Prostate gland (tissue), 2 donors: Measurements from ENCODE around the gene RTN4R. TPM values are rescaled to one million over a fixed set of nuclear protein-coding genes. Genes with fewer than 3 reads are reported as not detected.

Source experiments
- DNase-seq: peaks from one replicate; pipeline ENCODE4 v3.0.0-alpha.2; 2019; ENCODE audit warnings: low spot score
- H3K27ac ChIP-seq, 2 donors: fragments of 200-600 bp; sonication (generic); 2 replicates each; pipeline ENCODE4 v1.5.1; 2017 to 2019
- H3K27me3 ChIP-seq: fragments of 200-600 bp; sonication (generic); replicated peaks from 2 replicates; pipeline ENCODE4 v1.5.1; 2019; ENCODE audit not compliant: insufficient read depth
- H3K36me3 ChIP-seq, 2 donors: fragments of 200-600 bp; sonication (generic); 1 replicate in 1 of 2; 2 replicates in 1 of 2; pipeline versions ENCODE4 v1.5.1 to v1.8.1; 2017 to 2019
- H3K4me1 ChIP-seq: fragments of 200-600 bp; sonication (generic); replicated peaks from 2 replicates; pipeline ENCODE4 v1.5.1; 2019
- H3K4me3 ChIP-seq, 2 donors: fragments of 200-600 bp; sonication (generic); 2 replicates each; pipeline ENCODE4 v1.5.1; 2017 to 2019
- H3K9me3 ChIP-seq: fragments of 200-600 bp; sonication (generic); 2 replicates; pipeline ENCODE4 v1.5.1; 2017
- POLR2A ChIP-seq: fragments of 450-650 bp; IDR thresholded peaks from one replicate; pipeline ENCODE4 v1.6.1; 2016; ENCODE audit warnings: antibody characterized with exemption, mild to moderate bottlenecking
- POLR2AphosphoS5 ChIP-seq: sonication (generic); formaldehyde crosslinking; IDR thresholded peaks from one replicate; pipeline ENCODE4 v1.6.1; 2017; ENCODE audit warnings: antibody characterized with exemption
- WGBS: methylation state at CpG from one replicate; pipeline ENCODE4 v1.1.5; 2018; 5-methylcytosine and 5-hydroxymethylcytosine counted together
- intact Hi-C: fragments of 100-400 bp; cut with DNase I; formaldehyde crosslinking; loops from one replicate; pipeline ENCODE4 v1.14.2; 2022
- total RNA-seq, 2 donors: library from RNA; depleted of rRNA; stranded (reverse); fragments of >200 nt; gene quantifications; one replicate each; pipeline ENCODE4 v1.1.0, GENCODE V29; 2016
- TF ChIP-seq, protein P1 (sequence below), 4 experiments: fragments of 200-600 bp in 2 of 4; fragments of 450-650 bp in 2 of 4; sonication (generic) in 2 of 4; IDR thresholded peaks; 1 replicate in 3 of 4; 2 replicates in 1 of 4; pipeline ENCODE4 v1.5.1; 2016 to 2019; ENCODE audit warnings: antibody characterized with exemption in 4 of 4, mild to moderate bottlenecking in 2 of 4, moderate library complexity in 2 of 4

RTN4R gene
- total RNA-seq, 2 donors from 2014 or later = 4.4 to 6.0 TPM

DNA sequence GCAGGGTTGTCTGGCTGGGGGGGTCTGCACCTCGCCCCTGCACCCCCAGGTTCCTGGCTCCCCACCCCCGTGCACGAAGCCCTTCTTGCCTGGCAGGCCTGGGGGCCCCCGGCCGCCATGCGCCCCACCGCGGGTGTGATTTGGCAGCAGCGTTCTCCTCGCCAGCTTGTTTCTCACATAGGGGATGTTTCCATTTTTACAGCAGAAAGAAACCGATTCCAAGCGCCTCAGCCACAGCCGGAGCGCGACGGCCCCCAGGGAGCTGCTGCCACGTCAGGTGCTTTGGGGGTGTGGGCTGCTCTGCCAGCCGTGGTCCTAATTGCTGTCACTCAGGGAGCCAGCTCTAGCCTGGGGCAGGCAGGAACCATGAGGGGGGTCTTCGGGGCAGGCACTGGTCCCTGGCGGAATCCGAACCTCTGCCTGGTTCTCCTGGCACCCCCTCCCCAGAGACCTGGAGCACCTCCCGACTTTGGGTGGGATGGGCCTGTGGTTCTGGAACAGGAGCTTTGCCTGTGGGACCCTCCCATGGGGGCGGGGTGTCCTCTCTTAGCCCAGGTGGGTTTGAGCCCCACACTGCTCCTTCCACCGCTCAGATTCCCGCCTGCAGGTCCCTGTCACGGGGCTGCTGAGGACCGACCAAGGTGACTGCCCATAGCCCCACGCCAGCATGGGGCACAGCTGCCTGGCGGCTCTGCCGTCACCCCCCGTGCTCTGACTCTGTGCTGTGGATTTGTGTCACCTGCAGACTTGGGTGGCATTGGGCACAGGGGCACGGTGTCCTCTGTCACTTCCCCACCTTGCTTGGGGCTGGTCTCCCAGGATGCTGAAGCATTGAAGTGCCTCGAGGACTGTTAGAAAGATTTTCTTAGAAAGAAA is 54.0 kb downstream of the RTN4R start:
- intact Hi-C loops = no loop called here
- H3K4me1 ChIP-seq = no peaks in the 10 kb centered on the region
- no peaks in the 10 kb centered on the region for H3K9me3 ChIP-seq
- H3K4me3 ChIP-seq = no peak overlapping the region
- no peaks in the 10 kb centered on the region for H3K27me3 ChIP-seq
- TF ChIP-seq POLR2AphosphoS5 (no peak), POLR2A (no peak)
- TF ChIP-seq, protein P1, sequence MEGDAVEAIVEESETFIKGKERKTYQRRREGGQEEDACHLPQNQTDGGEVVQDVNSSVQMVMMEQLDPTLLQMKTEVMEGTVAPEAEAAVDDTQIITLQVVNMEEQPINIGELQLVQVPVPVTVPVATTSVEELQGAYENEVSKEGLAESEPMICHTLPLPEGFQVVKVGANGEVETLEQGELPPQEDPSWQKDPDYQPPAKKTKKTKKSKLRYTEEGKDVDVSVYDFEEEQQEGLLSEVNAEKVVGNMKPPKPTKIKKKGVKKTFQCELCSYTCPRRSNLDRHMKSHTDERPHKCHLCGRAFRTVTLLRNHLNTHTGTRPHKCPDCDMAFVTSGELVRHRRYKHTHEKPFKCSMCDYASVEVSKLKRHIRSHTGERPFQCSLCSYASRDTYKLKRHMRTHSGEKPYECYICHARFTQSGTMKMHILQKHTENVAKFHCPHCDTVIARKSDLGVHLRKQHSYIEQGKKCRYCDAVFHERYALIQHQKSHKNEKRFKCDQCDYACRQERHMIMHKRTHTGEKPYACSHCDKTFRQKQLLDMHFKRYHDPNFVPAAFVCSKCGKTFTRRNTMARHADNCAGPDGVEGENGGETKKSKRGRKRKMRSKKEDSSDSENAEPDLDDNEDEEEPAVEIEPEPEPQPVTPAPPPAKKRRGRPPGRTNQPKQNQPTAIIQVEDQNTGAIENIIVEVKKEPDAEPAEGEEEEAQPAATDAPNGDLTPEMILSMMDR (IDR thresholded peaks at IDR 0.05) = no peak
- no peaks in the 10 kb centered on the region for H3K36me3 ChIP-seq
- WGBS = 78% methylated on average over 33 of the region's 33 CpGs
- H3K27ac ChIP-seq = no peak overlapping the region
- no peak for DNase-seq

DNA sequence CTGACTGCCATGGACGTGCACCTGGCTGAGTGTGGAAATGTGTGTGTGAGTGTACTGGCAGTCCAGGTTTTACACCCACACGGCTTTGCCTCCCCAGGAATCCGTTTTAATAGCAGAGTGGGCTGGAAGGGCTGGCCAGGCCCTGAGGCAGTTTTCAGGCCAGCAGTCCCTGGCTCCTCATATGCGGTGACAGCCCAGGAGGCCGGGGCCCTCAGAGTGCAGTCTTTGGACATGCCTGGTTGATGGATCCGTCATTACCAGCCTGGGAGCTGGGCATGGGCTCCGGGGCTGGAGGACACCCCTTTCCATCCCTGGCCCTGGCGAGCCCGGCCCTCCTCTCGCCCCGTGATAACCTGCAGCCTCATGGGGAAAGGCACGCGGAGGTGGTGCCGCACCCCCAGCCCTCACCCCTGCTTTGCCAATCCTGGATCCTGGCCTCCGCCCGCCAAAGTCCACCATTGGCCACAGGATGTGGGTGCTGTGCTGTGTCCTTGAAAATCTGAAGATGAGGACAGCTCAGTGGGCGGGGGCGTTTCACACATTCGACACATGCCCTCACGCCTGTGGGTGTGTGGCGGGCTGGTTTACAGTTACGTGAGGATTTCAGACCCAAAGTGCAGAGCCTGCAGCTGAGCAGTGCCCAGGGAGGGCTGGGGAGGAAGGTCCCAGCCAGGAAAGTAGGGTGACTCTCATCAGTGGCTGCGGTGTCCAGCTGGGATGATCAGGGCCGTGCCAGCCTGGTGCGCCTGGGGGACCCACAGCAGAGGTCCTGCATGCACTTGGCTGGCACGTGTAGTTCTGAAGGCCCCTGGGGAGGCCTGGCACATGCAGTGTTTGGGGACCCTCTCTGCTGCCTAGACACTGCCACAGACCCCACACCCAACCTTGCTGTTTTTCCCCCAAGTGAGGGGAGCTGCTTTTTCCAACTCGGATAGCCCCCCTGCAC is 55.1 kb downstream of the RTN4R start:
- Histone ChIP-seq H3K9me3 (no peaks in the 10 kb centered on the region), H3K36me3 (no peaks in the 10 kb centered on the region), H3K27ac (no peak overlapping the region), H3K4me3 (no peak overlapping the region), H3K27me3 (no peaks in the 10 kb centered on the region), H3K4me1 (no peaks in the 10 kb centered on the region)
- DNase-seq = no peak
- WGBS = 82% methylated on average over 22 of the region's 27 CpGs
- TF ChIP-seq, protein P1 (IDR thresholded peaks at IDR 0.05) = no peak
- TF ChIP-seq POLR2A (no peak), POLR2AphosphoS5 (no peak)
- intact Hi-C loops = no loop called here

DNA sequence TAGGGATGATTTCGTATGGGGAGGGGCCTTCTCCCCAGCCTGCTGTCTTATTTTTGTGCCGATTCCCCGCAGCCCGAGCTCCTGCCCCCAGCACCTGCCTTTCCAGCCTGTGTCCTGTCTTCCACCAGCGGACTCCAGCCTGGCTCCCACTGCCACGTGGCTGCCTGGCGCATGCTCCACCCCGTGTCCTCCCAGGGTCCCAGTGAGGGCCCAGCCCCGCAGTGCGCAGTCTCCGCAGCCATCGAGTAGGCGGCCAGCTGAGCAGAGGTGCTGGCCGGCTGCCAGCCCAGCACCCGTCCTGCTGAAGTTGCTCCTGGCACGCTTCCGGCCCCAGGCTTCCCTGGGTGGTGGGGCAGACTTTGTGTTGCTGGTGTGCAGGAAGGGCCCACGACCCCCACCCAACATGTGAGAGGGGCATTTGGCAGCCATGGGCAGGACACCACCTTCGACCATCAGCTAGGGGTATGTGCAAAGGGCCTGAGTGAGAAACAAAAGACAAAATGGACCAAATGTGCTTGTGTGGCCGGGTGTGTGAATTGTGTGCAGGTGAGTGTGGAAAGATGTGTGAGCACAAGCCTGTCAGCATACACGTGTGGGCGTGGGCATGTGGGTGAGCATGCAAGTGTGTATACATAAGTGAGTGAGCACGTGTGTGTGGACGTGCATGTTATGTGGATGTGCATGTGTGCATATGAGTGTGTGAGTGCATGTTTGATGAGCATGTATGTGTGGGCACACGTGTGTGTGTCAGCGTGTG is 55.9 kb downstream of the RTN4R start:
- Histone ChIP-seq H3K27me3 (no peaks in the 10 kb centered on the region), H3K4me3 (no peak overlapping the region), H3K4me1 (no peaks in the 10 kb centered on the region), H3K9me3 (no peaks in the 10 kb centered on the region), H3K36me3 (no peaks in the 10 kb centered on the region), H3K27ac (no peak overlapping the region)
- intact Hi-C loops = no loop called here
- DNase-seq = no peak
- 52% methylated on average over 24 of the region's 26 CpGs for WGBS
- TF ChIP-seq POLR2A (no peak), POLR2AphosphoS5 (no peak)
- TF ChIP-seq, protein P1 (IDR thresholded peaks at IDR 0.05) = no peak

DNA sequence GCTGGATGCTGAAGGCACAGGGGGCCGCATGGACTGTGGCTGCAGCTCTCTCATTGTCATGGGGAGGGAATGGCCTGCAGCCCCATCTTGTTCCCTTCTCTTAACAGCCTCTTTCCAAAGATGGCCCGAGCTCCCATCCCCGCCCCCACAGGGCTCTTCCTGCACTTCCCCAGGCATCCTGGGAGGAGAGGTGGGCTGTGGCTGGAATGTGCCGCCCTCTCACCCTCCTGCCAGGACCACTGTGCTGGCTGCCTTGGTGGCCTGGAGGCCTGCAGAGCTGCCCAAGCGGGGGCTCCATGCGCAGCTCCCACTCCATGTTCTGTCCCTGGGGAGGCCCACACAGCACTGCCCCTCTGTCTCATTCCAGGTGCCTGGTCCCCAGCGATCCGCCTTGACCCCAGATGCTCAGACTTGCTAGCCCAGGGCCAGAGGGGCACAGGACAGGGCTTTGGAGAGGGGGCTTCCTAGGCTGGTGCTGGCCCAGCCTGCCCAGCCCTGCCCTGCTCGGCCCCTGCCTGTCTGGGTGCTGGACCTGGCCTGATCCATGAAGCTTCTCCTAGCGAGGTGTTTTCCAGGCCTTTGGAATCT is 56.6 kb downstream of the RTN4R start:
- WGBS = 88% methylated on average over 6 of the region's 10 CpGs
- no peaks in the 10 kb centered on the region for H3K36me3 ChIP-seq
- H3K4me1 ChIP-seq = no peaks in the 10 kb centered on the region
- intact Hi-C loops = no loop called here
- H3K4me3 ChIP-seq = no peak overlapping the region
- no peaks in the 10 kb centered on the region for H3K9me3 ChIP-seq
- TF ChIP-seq POLR2A (no peak), POLR2AphosphoS5 (no peak)
- TF ChIP-seq, protein P1 (IDR thresholded peaks at IDR 0.05) = no peak
- DNase-seq = no peak
- no peaks in the 10 kb centered on the region for H3K27me3 ChIP-seq
- no peak overlapping the region for H3K27ac ChIP-seq
